Measurements from ENCODE around the gene CCDC160. TPM values are rescaled to one million over a fixed set of nuclear protein-coding genes. Genes with fewer than 3 reads are reported as not detected.
A peak's percentile ranks its signal among the peaks of the same experiment; 100 is the strongest.
"Not testable (repeated sequence)": the region's sequence is repeated elsewhere in the genome, so short reads cannot be mapped to it uniquely, and the experiment has no call there.

Gene CCDC160
- total and polyA plus RNA-seq, 2 experiments from 2014 or later = 10.2 to 19.0 TPM

- Histone ChIP-seq H3K27me3 (no peaks in the 10 kb centered on the region), H3K36me3 (no peaks in the 10 kb centered on the region), H3K27ac (no peak overlapping the region), H3K4me1 (ENCODE audit: low read depth) (no peaks in the 10 kb centered on the region), H3K9me3 (ENCODE audit: low read depth) (no peaks in the 10 kb centered on the region), H3K4me3 (no peak overlapping the region)
- no peak for TF ChIP-seq CTCF (IDR thresholded peaks at IDR 0.05; ENCODE audit: low read depth, low read length)
- DNase-seq (ENCODE audit: low read depth in 1 of 2, low spot score in 1 of 2) = no peak
These were observed 18.6 kb downstream of the CCDC160 start for GRCh38 chrX:134255555-134255954.

GRCh38 chrX:134256684-134257083 lies 19.7 kb downstream of the CCDC160 start:
- no peaks in the 10 kb centered on the region for H3K36me3 ChIP-seq
- H3K27me3 ChIP-seq = no peaks in the 10 kb centered on the region
- no peak overlapping the region for H3K4me3 ChIP-seq
- H3K27ac ChIP-seq = no peak overlapping the region
- H3K9me3 ChIP-seq (ENCODE audit: low read depth) = no peaks in the 10 kb centered on the region
- H3K4me1 ChIP-seq (ENCODE audit: low read depth) = no peaks in the 10 kb centered on the region
- TF ChIP-seq CTCF (IDR thresholded peaks at IDR 0.05; ENCODE audit: low read depth, low read length) = no peak
- DNase-seq (ENCODE audit: low read depth in 1 of 2, low spot score in 1 of 2) = no peak

GRCh38 chrX:134258202-134258601 lies 21.2 kb downstream of the CCDC160 start:
- no peak for DNase-seq (ENCODE audit: low read depth in 1 of 2, low spot score in 1 of 2)
- Histone ChIP-seq H3K4me1 (ENCODE audit: low read depth) (no peaks in the 10 kb centered on the region), H3K27me3 (no peaks in the 10 kb centered on the region), H3K9me3 (ENCODE audit: low read depth) (no peaks in the 10 kb centered on the region), H3K36me3 (no peaks in the 10 kb centered on the region), H3K4me3 (no peak overlapping the region), H3K27ac (no peak overlapping the region)
- no peak for TF ChIP-seq CTCF (IDR thresholded peaks at IDR 0.05; ENCODE audit: low read depth, low read length)

GRCh38 chrX:134285934-134286333 lies 49.0 kb downstream of the CCDC160 start:
- not testable (repeated sequence) for H3K27ac ChIP-seq; H3K9me3 ChIP-seq (ENCODE audit: low read depth); H3K4me1 ChIP-seq (ENCODE audit: low read depth); H3K36me3 ChIP-seq; H3K4me3 ChIP-seq; DNase-seq (ENCODE audit: low read depth in 1 of 2, low spot score in 1 of 2); H3K27me3 ChIP-seq

- Histone ChIP-seq H3K4me3 (no peak overlapping the region), H3K27ac (no peak overlapping the region), H3K36me3 (no peaks in the 10 kb centered on the region), H3K27me3 (no peaks in the 10 kb centered on the region), H3K4me1 (ENCODE audit: low read depth) (no peaks in the 10 kb centered on the region), H3K9me3 (ENCODE audit: low read depth) (no peaks in the 10 kb centered on the region)
- DNase-seq (ENCODE audit: low read depth in 1 of 2, low spot score in 1 of 2) = no peak
- TF ChIP-seq CTCF (IDR thresholded peaks at IDR 0.05; ENCODE audit: low read depth, low read length) = no peak
These were observed 50.4 kb downstream of the CCDC160 start for GRCh38 chrX:134287346-134287745.

GRCh38 chrX:134294548-134294947 lies 57.6 kb downstream of the CCDC160 start:
- Histone ChIP-seq H3K27ac (no peak overlapping the region), H3K27me3 (no peaks in the 10 kb centered on the region), H3K9me3 (ENCODE audit: low read depth) (no peaks in the 10 kb centered on the region), H3K36me3 (no peaks in the 10 kb centered on the region), H3K4me3 (no peak overlapping the region), H3K4me1 (ENCODE audit: low read depth) (no peaks in the 10 kb centered on the region)
- TF ChIP-seq CTCF (IDR thresholded peaks at IDR 0.05; ENCODE audit: low read depth, low read length) = no peak
- peak; percentile 0 to 3 for DNase-seq (ENCODE audit: low read depth in 1 of 2, low spot score in 1 of 2)

Other genes with a start within 250 kb of the CCDC160 start
- gene PHF6, start 136.1 kb downstream of the CCDC160 start, total RNA-seq = 44.6 and 59.7 TPM in 2 replicates
- gene PHF6, start 136.1 kb downstream of the CCDC160 start, polyA plus RNA-seq = 51.0 and 81.1 TPM in 2 replicates
- gene HPRT1, start 223.0 kb downstream of the CCDC160 start, total RNA-seq = 7.0 and 13.5 TPM in 2 replicates
- 62.2 and 73.9 TPM in 2 replicates for gene HPRT1, start 223.0 kb downstream of the CCDC160 start, polyA plus RNA-seq